Transverse colon (tissue), 4 donors: Measurements from ENCODE around the gene MOGAT1. TPM values are rescaled to one million over a fixed set of nuclear protein-coding genes. Genes with fewer than 3 reads are reported as not detected.
"Not testable (repeated sequence)": the region's sequence is repeated elsewhere in the genome, so short reads cannot be mapped to it uniquely, and the experiment has no call there.

Source experiments
- DNase-seq: peaks from one replicate; pipeline ENCODE4 v3.0.0-alpha.2; 2019
- H3K27ac ChIP-seq, 4 donors: fragments of 200-600 bp; sonication (generic); 2 replicates each; pipeline ENCODE4 v1.5.1; 2016 to 2018; ENCODE audit warnings: inconsistent platforms in 4 of 4
- H3K27me3 ChIP-seq: fragments of 200-600 bp; sonication (generic); 2 replicates; pipeline ENCODE4 v1.5.1; 2017; ENCODE audit warnings: inconsistent platforms
- H3K36me3 ChIP-seq, 4 donors: fragments of 200-600 bp; sonication (generic); 2 replicates each; pipeline ENCODE4 v1.5.1; 2017 to 2019; ENCODE audit warnings: inconsistent platforms in 4 of 4
- H3K4me1 ChIP-seq, 4 donors: fragments of 200-600 bp; sonication (generic); 2 replicates each; pipeline ENCODE4 v1.5.1; 2017 to 2020; ENCODE audit warnings: inconsistent platforms in 4 of 4
- H3K4me3 ChIP-seq, 4 donors: fragments of 200-600 bp; sonication (generic); 1 replicate in 1 of 4; 2 replicates in 3 of 4; pipeline versions ENCODE4 v1.5.1 to v1.6.1; 2017 to 2019; ENCODE audit warnings: inconsistent platforms in 4 of 4
- H3K9me3 ChIP-seq, 2 donors: fragments of 200-600 bp; sonication (generic); 2 replicates each; pipeline ENCODE4 v1.5.1; 2017 to 2019; ENCODE audit warnings: inconsistent platforms in 2 of 2
- EP300 ChIP-seq: sonication (generic); formaldehyde crosslinking; IDR thresholded peaks from one replicate; pipeline ENCODE4 v1.6.1; 2017; ENCODE audit warnings: antibody characterized with exemption, low read depth
- POLR2A ChIP-seq: fragments of 450-650 bp; IDR thresholded peaks from one replicate; pipeline ENCODE4 v1.6.1; 2016; ENCODE audit warnings: antibody characterized with exemption, mild to moderate bottlenecking, moderate library complexity
- POLR2AphosphoS5 ChIP-seq, 3 donors: sonication (generic); formaldehyde crosslinking; IDR thresholded peaks; one replicate each; pipeline ENCODE4 v1.6.1; 2016; ENCODE audit warnings: antibody characterized with exemption in 3 of 3
- WGBS, 2 donors: methylation state at CpG; one replicate each; pipeline ENCODE4 v1.1.5; 2018; ENCODE audit warnings: low coverage in 1 of 2; 5-methylcytosine and 5-hydroxymethylcytosine counted together
- in situ Hi-C, 4 donors: fragments of 200-750 bp; cut with MboI; loops; one replicate each; pipeline versions ENCODE4 v1.15.0 to v1.15.1; 2017; ENCODE audit warnings: low sequenced_read_pairs in 3 of 4, low pct_ligation_motif_present in 1 of 4, low pct_unique_long_range_greater_than_20kb in 1 of 4
- intact Hi-C: fragments of 100-400 bp; cut with DNase I; formaldehyde crosslinking; loops from one replicate; pipeline ENCODE4 v1.15.1; 2023; ENCODE audit warnings: low total_unique reads
- total RNA-seq, 4 donors: library from RNA; depleted of rRNA; stranded (reverse); fragments of >200 nt; gene quantifications; one replicate each; pipeline ENCODE4 v1.1.0, GENCODE V29; 2016
- TF ChIP-seq, protein P1 (sequence below), 5 experiments: fragments of 200-600 bp in 3 of 5; fragments of 450-650 bp in 2 of 5; sonication (generic) in 3 of 5; IDR thresholded peaks; 1 replicate in 2 of 5; 2 replicates in 3 of 5; pipeline ENCODE4 v1.5.1; 2016 to 2017; ENCODE audit warnings: antibody characterized with exemption in 5 of 5, inconsistent platforms in 3 of 5, mild to moderate bottlenecking in 2 of 5, moderate library complexity in 1 of 5

The MOGAT1 gene
- total RNA-seq, 4 donors from 2014 or later, result 0.80 TPM; not detected in 3

DNA sequence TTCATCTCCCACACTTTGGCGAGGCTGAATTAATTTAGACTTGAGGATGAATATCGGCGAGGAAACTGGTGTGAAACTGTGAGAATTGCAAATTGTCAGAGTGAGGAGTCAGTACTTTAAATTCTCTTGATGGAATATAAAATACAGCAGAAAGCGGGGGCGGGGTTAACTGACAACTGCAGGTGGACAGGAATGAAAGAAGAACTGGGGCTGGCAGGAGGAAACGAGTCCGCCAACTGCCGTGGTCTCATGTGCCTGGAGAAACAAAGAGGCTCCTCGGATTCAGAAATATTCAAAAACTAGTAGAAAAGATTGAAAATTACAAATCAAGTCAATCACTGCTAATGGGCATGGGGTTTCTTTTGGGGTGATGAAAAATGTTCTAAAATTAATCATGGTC, 44.3 kb downstream of the MOGAT1 start:
- Histone ChIP-seq H3K27me3 (no peaks in the 10 kb centered on the region), H3K27ac (no peak overlapping the region), H3K4me1 (peaks cover 4 to 15% (median 8%) of the 10 kb centered on the region in 4 donors), H3K4me3 (no peak overlapping the region), H3K9me3 (no peaks in the 10 kb centered on the region), H3K36me3 (no peaks in the 10 kb centered on the region)
- intact Hi-C loops, result no loop called here
- in situ Hi-C loops, result loop anchor here in 1 of 4 donors (25.0 kb wide), 1 partner anchor 197 kb away; no protein-coding TSS in a partner anchor
- DNase-seq, result peak; percentile 14
- 61 to 63% methylated on average over 9 of the region's 9 CpGs for WGBS, 2 donors
- no peak for TF ChIP-seq EP300
- TF ChIP-seq, protein P1, sequence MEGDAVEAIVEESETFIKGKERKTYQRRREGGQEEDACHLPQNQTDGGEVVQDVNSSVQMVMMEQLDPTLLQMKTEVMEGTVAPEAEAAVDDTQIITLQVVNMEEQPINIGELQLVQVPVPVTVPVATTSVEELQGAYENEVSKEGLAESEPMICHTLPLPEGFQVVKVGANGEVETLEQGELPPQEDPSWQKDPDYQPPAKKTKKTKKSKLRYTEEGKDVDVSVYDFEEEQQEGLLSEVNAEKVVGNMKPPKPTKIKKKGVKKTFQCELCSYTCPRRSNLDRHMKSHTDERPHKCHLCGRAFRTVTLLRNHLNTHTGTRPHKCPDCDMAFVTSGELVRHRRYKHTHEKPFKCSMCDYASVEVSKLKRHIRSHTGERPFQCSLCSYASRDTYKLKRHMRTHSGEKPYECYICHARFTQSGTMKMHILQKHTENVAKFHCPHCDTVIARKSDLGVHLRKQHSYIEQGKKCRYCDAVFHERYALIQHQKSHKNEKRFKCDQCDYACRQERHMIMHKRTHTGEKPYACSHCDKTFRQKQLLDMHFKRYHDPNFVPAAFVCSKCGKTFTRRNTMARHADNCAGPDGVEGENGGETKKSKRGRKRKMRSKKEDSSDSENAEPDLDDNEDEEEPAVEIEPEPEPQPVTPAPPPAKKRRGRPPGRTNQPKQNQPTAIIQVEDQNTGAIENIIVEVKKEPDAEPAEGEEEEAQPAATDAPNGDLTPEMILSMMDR (IDR thresholded peaks at IDR 0.05), result no peak
- no peak for TF ChIP-seq POLR2A
- TF ChIP-seq POLR2AphosphoS5 (IDR thresholded peaks at IDR 0.05), result no peak

DNA sequence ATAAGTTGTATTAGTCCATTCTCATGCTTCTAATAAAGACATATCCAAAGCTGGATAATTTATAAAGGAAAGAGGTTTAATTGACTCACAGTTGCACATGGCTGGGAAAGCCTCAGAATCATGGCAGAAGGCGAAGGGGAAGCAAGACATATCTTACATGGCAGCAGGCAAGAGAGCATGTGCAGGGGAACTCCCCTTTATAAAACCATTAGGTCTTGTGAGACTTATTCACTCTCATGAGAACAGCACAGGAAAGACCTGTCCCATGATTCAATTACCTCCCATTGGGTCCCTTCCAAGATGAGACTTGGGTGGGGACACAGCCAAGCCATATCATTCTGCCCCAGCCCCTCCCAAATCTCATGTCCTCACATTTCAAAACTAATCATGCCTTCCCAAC, 48.3 kb downstream of the MOGAT1 start:
- H3K36me3 ChIP-seq, H3K27me3 ChIP-seq, H3K27ac ChIP-seq, H3K4me3 ChIP-seq, DNase-seq, H3K9me3 ChIP-seq, intact Hi-C loops, H3K4me1 ChIP-seq: not testable (repeated sequence)
- in situ Hi-C loops, result loop anchor here in 1 of 4 donors (25.0 kb wide), 1 partner anchor 193 kb away; no protein-coding TSS in a partner anchor
- WGBS, 2 donors, result 81 to 86% methylated on average over 1 of the region's 1 CpG

DNA sequence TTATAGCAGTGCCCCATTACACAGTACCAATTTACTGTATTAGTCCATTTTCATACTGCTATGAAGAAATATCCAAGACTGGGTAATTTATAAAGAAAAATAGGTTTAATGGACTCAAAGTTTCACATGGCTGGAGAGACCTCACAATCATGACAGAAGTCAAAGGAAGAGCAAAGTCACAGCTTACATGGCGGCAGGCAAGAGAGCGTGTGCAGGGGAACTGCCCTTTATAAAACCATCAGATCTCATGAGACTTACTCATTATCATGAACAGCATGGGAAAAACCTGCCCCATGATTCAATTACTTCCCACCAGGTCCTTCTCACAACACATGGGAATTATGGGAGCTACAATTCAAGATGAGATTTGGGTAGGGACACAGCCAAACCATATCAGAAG, 50.1 kb downstream of the MOGAT1 start:
- H3K36me3 ChIP-seq, H3K27ac ChIP-seq, H3K4me3 ChIP-seq, H3K9me3 ChIP-seq, H3K27me3 ChIP-seq, intact Hi-C loops, H3K4me1 ChIP-seq, DNase-seq: not testable (repeated sequence)
- in situ Hi-C loops, result loop anchor here in 1 of 4 donors (25.0 kb wide), 1 partner anchor 191 kb away; no protein-coding TSS in a partner anchor
- WGBS, 2 donors, result 100% methylated on average over 2 of the region's 2 CpGs

DNA sequence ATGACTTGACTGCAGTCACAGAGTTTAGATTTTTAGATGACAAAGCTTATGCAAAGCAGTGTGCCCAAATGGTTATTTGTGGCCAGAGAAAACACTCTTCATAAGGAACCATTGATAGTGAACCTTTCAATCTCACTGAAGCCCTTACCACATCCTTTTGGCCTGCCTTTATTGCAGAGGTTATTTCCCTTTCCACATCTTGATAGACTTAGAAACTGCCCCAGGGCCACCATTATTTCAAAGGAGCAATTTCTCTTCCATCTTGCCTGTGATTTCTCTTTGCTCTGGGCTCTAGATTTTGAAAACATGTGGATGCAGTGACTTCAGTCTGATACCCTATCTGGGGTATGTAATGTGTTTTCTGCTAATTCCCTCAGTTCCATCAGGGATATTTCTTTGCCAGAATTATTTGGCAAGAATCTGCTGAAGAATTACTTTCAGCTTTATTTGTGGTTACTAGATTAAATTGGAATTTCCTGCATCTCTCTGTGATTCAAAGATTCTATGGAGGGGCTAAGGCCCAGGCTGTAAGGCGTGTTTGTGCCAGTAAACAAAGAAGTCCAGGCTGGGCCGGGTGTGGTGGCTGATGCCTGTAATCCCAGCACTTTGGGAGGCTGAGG, 51.0 kb downstream of the MOGAT1 start:
- no peaks in the 10 kb centered on the region for H3K9me3 ChIP-seq
- no peaks in the 10 kb centered on the region for H3K27me3 ChIP-seq
- TF ChIP-seq, protein P1 (IDR thresholded peaks at IDR 0.05), result no peak
- TF ChIP-seq EP300, result no peak
- no peak for TF ChIP-seq POLR2A
- no peak for TF ChIP-seq POLR2AphosphoS5 (IDR thresholded peaks at IDR 0.05)
- intact Hi-C loops (no loop called here), in situ Hi-C loops (loop anchor here in 1 of 4 donors (25.0 kb wide), 1 partner anchor 190 kb away; no protein-coding TSS in a partner anchor)
- no peaks in the 10 kb centered on the region for H3K36me3 ChIP-seq
- H3K27ac ChIP-seq, result no peak overlapping the region
- H3K4me1 ChIP-seq, result no peaks in the 10 kb centered on the region
- DNase-seq, result no peak
- 39 to 73% methylated on average over 2 of the region's 2 CpGs for WGBS, 2 donors
- H3K4me3 ChIP-seq, result no peak overlapping the region

DNA sequence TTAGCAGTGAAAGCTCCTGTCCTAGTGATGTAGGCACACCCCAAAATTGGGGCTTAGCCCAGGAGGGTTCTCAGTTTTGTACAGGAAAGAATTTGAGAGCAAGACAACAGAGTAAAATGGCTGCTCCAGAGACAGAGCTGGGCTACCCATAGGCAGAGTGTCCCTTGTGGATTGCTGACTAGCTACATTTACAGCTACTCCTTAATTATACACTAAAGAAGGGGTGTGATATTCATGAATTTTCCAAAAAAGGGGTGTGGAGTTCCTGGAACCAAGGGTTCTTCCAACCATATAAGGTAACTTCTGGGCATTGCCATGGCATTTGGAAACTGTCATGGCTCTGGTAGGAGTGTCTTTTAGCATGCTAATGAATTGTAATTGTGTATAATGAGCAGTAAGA, 52.8 kb downstream of the MOGAT1 start:
- Histone ChIP-seq H3K27ac (no peak overlapping the region), H3K4me1 (no peaks in the 10 kb centered on the region), H3K36me3 (no peaks in the 10 kb centered on the region), H3K27me3 (no peaks in the 10 kb centered on the region), H3K9me3 (no peaks in the 10 kb centered on the region), H3K4me3 (no peak overlapping the region)
- in situ Hi-C loops, result loop anchor here in 1 of 4 donors (25.0 kb wide), 1 partner anchor 188 kb away; no protein-coding TSS in a partner anchor
- no peak for DNase-seq
- intact Hi-C loops, result no loop called here
- TF ChIP-seq, protein P1 (IDR thresholded peaks at IDR 0.05), result no peak
- TF ChIP-seq EP300 (no peak), POLR2AphosphoS5 (IDR thresholded peaks at IDR 0.05) (no peak), POLR2A (no peak)
